GM18517 (cell line): ENCODE results near the gene XRCC3.

ENCODE experiments used
- ATAC-seq: cut with Tn5 transposase; IDR thresholded peaks from one replicate; pipeline ENCODE4 v1.9.1; 2021; ENCODE audit warnings: mild to moderate bottlenecking, moderate library complexity; ENCODE audit not compliant: unreplicated experiment

XRCC3 gene

GRCh38 chr14:103738701-103739451 is 23.6 kb upstream of the XRCC3 start:
- no peak for ATAC-seq

- ATAC-seq, result no peak
Observed at GRCh38 chr14:103738166-103738565, 22.9 kb upstream of the XRCC3 start.

GRCh38 chr14:103737432-103738045 is 22.3 kb upstream of the XRCC3 start:
- no peak for ATAC-seq

- ATAC-seq, result no peak
Observed at GRCh38 chr14:103736546-103737431, 21.5 kb upstream of the XRCC3 start.

GRCh38 chr14:103735815-103736545 is 20.7 kb upstream of the XRCC3 start:
- no peak for ATAC-seq

- ATAC-seq, result no peak
Observed at GRCh38 chr14:103735439-103735814, 20.2 kb upstream of the XRCC3 start.

- ATAC-seq, result no peak
Observed at GRCh38 chr14:103735022-103735421, 19.8 kb upstream of the XRCC3 start.

GRCh38 chr14:103734081-103734888 is 19.0 kb upstream of the XRCC3 start:
- ATAC-seq, result no peak

GRCh38 chr14:103733651-103734050 is 18.4 kb upstream of the XRCC3 start:
- ATAC-seq, result no peak

GRCh38 chr14:103732868-103733620 is 17.8 kb upstream of the XRCC3 start:
- ATAC-seq, result no peak

- ATAC-seq, result no peak
Observed at GRCh38 chr14:103731916-103732867, 16.9 kb upstream of the XRCC3 start.

- no peak for ATAC-seq
Observed at GRCh38 chr14:103731481-103731880, 16.2 kb upstream of the XRCC3 start.

GRCh38 chr14:103730490-103731035 is 15.3 kb upstream of the XRCC3 start:
- ATAC-seq, result no peak

GRCh38 chr14:103729496-103730448 is 14.5 kb upstream of the XRCC3 start:
- no peak for ATAC-seq

GRCh38 chr14:103728721-103729120 is 13.5 kb upstream of the XRCC3 start:
- ATAC-seq, result no peak

GRCh38 chr14:103728141-103728540 is 12.9 kb upstream of the XRCC3 start:
- ATAC-seq, result no peak
